HepG2 (cell line): ENCODE measurements around the gene AP5Z1. TPM values are rescaled to one million over a fixed set of nuclear protein-coding genes. Genes with fewer than 3 reads are reported as not detected.

Experiments
- DPF2 ChIP-seq: sonication (generic); formaldehyde crosslinking; IDR thresholded peaks from 2 replicates; pipeline ENCODE4 v1.4.0; 2020; ENCODE audit warnings: mild to moderate bottlenecking, low read depth, missing genetic modification reagents, borderline replicate concordance
- MXD4 ChIP-seq: IDR thresholded peaks from 2 replicates; pipeline ENCODE4 v1.6.1; 2016; ENCODE audit warnings: mild to moderate bottlenecking, missing biosample characterization, missing genetic modification reagents
- MXI1 ChIP-seq: IDR thresholded peaks from 3 replicates; pipeline ENCODE4 v1.6.1; 2012; ENCODE audit warnings: low read depth, low read length, inconsistent platforms, borderline replicate concordance
- NAIF1 ChIP-seq: sonication (generic); formaldehyde crosslinking; IDR thresholded peaks from 2 replicates; pipeline ENCODE4 v1.5.0; 2020; ENCODE audit warnings: mild to moderate bottlenecking, missing genetic modification reagents, borderline replicate concordance
- RARA ChIP-seq: IDR thresholded peaks from 2 replicates; pipeline ENCODE4 v1.6.1; 2016; ENCODE audit warnings: missing genetic modification reagents, missing compliant biosample characterization
- SAP130 ChIP-seq: IDR thresholded peaks from 2 replicates; pipeline ENCODE4 v1.6.1; 2016; ENCODE audit warnings: low read depth
- SNRNP70 ChIP-seq: fragments of 200-400 bp; formaldehyde crosslinking; IDR thresholded peaks from 2 replicates; pipeline ENCODE4 v1.6.1; 2017; ENCODE audit warnings: mild to moderate bottlenecking, low read depth, low read length, moderate library complexity
- ZFP82 ChIP-seq: sonication (generic); formaldehyde crosslinking; IDR thresholded peaks from 2 replicates; pipeline ENCODE4 v1.5.1; 2020; ENCODE audit warnings: mild to moderate bottlenecking, missing genetic modification reagents, borderline replicate concordance
- ZNF121 ChIP-seq: sonication (generic); formaldehyde crosslinking; IDR thresholded peaks from 2 replicates; pipeline ENCODE4 v1.5.0; 2020; ENCODE audit warnings: mild to moderate bottlenecking, missing genetic modification reagents
- ZNF264 ChIP-seq: sonication (generic); formaldehyde crosslinking; IDR thresholded peaks from 2 replicates; pipeline ENCODE4 v1.4.0; 2020; ENCODE audit warnings: missing genetic modification reagents
- ZNF337 ChIP-seq: sonication (generic); formaldehyde crosslinking; IDR thresholded peaks from 2 replicates; pipeline ENCODE4 v1.5.1; 2020; ENCODE audit warnings: missing genetic modification reagents, low read depth, mild to moderate bottlenecking, borderline replicate concordance
- ZNF431 ChIP-seq: sonication (generic); formaldehyde crosslinking; IDR thresholded peaks from 2 replicates; pipeline ENCODE4 v1.9.0; 2022; ENCODE audit warnings: missing genetic modification reagents, low read depth, mild to moderate bottlenecking, borderline replicate concordance
- ZNF460 ChIP-seq: sonication (generic); formaldehyde crosslinking; IDR thresholded peaks from 2 replicates; pipeline ENCODE4 v1.5.1; 2020; ENCODE audit warnings: missing genetic modification reagents, mild to moderate bottlenecking, borderline replicate concordance
- ZNF788 ChIP-seq: sonication (generic); formaldehyde crosslinking; IDR thresholded peaks from 2 replicates; pipeline ENCODE4 v1.5.0; 2020; ENCODE audit warnings: mild to moderate bottlenecking, missing genetic modification reagents, borderline replicate concordance
- polyA plus RNA-seq, 8 experiments: library from polyadenylated mRNA; depleted of rRNA in 3 of 8; stranded (reverse) in 7 of 8; unstranded in 1 of 8; fragments of >200 nt; fragmentation: Illumina TruSeq in 4 of 8; extraction: Trizol in 4 of 8; gene quantifications; 2 replicates each; pipeline versions ENCODE4 v1.2.1 to v1.2.3, GENCODE V29; 2011 to 2016; ENCODE audit warnings: low read depth in 4 of 8, missing spikeins in 1 of 8, mixed read lengths in 1 of 8; ENCODE audit not compliant: insufficient read depth in 1 of 8
- total RNA-seq, 5 experiments: library from RNA; depleted of rRNA; stranded (reverse); fragments of >200 nt; fragmentation: Illumina TruSeq; extraction: Trizol; gene quantifications; 2 replicates each; pipeline ENCODE4 v1.2.3, GENCODE V29; 2016; ENCODE audit warnings: low read depth in 1 of 5
- TF ChIP-seq, protein P1 (sequence below): sonication (generic); formaldehyde crosslinking; IDR thresholded peaks from 2 replicates; pipeline ENCODE4 v1.5.0; 2020; ENCODE audit warnings: mild to moderate bottlenecking, missing genetic modification reagents, borderline replicate concordance
- TF ChIP-seq, protein P2 (sequence below): sonication (generic); formaldehyde crosslinking; IDR thresholded peaks from 2 replicates; pipeline ENCODE4 v1.4.0; 2020; ENCODE audit warnings: missing genetic modification reagents, mild to moderate bottlenecking, borderline replicate concordance
- TF ChIP-seq, protein P3 (sequence below): sonication (generic); formaldehyde crosslinking; IDR thresholded peaks from 2 replicates; pipeline ENCODE4 v1.5.0; 2020; ENCODE audit warnings: missing genetic modification reagents, mild to moderate bottlenecking, borderline replicate concordance
- TF ChIP-seq, protein P4 (sequence below): sonication (generic); formaldehyde crosslinking; IDR thresholded peaks from 2 replicates; pipeline ENCODE4 v1.4.0; 2020; ENCODE audit warnings: mild to moderate bottlenecking, missing genetic modification reagents
- TF ChIP-seq, protein P5 (sequence below): IDR thresholded peaks from 2 replicates; pipeline ENCODE4 v1.6.1; 2016; ENCODE audit warnings: missing compliant biosample characterization, missing genetic modification reagents, borderline replicate concordance

The AP5Z1 gene
- total and polyA plus RNA-seq, 2 of the 13 experiments (the other 11 are each of a cell fraction or from before 2014, with no cell fraction given) = 9.3 to 15.1 TPM

DNA sequence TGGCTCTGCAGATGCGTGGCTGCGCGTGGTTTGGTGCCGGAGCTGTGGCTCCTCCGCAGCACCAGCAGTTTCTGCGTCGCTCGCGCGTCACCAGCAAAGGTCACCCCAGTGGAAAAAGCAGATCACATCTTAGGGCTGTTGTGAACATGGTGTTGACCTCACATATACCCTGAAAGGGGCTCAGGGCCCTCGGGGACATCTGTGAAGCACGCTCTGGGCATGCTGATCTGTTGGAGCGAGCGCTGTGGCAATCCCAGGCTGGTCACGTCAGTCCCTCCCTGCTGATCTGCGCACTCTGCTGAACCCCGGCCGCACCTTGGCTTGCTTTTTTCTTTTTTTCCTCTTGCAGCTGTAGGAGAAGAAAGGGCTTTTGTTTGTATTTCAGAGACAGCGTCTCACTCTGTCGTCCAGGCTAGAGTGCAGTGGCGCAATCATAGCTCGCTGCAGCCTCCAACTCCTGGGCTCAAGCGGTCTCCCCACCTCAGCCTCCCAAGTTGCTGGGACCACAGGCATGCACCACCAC lies 33.3 kb upstream of the AP5Z1 start (continued):
- TF ChIP-seq ZFP82 (CRISPR knock-in tag) (no peak), ZNF460 (CRISPR knock-in tag) (peak; percentile 98), SAP130 (peak; percentile 78), NAIF1 (CRISPR knock-in tag) (peak; percentile 50; the same call in 1 of the 2 replicates), SNRNP70 (no peak), ZNF788 (CRISPR knock-in tag) (no peak), DPF2 (CRISPR knock-in tag) (0 out of 2 replicates have a peak, but pooled peaks have one; percentile 29), RARA (CRISPR knock-in tag) (peak; percentile 81), ZNF121 (peak; percentile 97), MXD4 (CRISPR knock-in tag) (peak; percentile 66; the same call in 1 of the 2 replicates), ZNF337 (CRISPR knock-in tag) (peak; percentile 45; the same call in 1 of the 2 replicates), ZNF431 (peak; percentile 41; the same call in 1 of the 2 replicates), MXI1 (peak; percentile 57; the same call in 1 of the 3 replicates), ZNF264 (CRISPR knock-in tag) (peak; percentile 94)
- TF ChIP-seq, protein P1, sequence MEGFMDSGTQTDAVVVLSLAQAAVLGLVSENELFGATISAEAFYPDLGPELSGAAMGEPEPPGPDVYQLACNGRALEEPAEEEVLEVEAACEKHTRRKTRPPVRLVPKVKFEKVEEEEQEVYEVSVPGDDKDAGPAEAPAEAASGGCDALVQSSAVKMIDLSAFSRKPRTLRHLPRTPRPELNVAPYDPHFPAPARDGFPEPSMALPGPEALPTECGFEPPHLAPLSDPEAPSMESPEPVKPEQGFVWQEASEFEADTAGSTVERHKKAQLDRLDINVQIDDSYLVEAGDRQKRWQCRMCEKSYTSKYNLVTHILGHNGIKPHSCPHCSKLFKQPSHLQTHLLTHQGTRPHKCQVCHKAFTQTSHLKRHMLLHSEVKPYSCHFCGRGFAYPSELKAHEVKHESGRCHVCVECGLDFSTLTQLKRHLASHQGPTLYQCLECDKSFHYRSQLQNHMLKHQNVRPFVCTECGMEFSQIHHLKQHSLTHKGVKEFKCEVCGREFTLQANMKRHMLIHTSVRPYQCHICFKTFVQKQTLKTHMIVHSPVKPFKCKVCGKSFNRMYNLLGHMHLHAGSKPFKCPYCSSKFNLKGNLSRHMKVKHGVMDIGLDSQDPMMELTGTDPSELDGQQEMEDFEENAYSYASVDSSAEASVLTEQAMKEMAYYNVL (CRISPR knock-in tag) = peak; percentile 90
- TF ChIP-seq, protein P2, sequence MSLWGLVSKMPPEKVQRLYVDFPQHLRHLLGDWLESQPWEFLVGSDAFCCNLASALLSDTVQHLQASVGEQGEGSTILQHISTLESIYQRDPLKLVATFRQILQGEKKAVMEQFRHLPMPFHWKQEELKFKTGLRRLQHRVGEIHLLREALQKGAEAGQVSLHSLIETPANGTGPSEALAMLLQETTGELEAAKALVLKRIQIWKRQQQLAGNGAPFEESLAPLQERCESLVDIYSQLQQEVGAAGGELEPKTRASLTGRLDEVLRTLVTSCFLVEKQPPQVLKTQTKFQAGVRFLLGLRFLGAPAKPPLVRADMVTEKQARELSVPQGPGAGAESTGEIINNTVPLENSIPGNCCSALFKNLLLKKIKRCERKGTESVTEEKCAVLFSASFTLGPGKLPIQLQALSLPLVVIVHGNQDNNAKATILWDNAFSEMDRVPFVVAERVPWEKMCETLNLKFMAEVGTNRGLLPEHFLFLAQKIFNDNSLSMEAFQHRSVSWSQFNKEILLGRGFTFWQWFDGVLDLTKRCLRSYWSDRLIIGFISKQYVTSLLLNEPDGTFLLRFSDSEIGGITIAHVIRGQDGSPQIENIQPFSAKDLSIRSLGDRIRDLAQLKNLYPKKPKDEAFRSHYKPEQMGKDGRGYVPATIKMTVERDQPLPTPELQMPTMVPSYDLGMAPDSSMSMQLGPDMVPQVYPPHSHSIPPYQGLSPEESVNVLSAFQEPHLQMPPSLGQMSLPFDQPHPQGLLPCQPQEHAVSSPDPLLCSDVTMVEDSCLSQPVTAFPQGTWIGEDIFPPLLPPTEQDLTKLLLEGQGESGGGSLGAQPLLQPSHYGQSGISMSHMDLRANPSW (CRISPR knock-in tag) = 0 out of 2 replicates have a peak, but pooled peaks have one; percentile 11
- TF ChIP-seq, protein P3, sequence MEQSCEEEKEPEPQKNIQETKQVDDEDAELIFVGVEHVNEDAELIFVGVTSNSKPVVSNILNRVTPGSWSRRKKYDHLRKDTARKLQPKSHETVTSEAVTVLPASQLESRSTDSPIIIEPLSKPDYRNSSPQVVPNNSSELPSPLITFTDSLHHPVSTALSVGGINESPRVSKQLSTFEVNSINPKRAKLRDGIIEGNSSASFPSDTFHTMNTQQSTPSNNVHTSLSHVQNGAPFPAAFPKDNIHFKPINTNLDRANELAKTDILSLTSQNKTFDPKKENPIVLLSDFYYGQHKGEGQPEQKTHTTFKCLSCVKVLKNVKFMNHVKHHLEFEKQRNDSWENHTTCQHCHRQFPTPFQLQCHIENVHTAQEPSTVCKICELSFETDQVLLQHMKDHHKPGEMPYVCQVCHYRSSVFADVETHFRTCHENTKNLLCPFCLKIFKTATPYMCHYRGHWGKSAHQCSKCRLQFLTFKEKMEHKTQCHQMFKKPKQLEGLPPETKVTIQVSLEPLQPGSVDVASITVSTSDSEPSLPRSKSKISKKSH (CRISPR knock-in tag) = peak; percentile 56; the same call in 1 of the 2 replicates
- TF ChIP-seq, protein P4, sequence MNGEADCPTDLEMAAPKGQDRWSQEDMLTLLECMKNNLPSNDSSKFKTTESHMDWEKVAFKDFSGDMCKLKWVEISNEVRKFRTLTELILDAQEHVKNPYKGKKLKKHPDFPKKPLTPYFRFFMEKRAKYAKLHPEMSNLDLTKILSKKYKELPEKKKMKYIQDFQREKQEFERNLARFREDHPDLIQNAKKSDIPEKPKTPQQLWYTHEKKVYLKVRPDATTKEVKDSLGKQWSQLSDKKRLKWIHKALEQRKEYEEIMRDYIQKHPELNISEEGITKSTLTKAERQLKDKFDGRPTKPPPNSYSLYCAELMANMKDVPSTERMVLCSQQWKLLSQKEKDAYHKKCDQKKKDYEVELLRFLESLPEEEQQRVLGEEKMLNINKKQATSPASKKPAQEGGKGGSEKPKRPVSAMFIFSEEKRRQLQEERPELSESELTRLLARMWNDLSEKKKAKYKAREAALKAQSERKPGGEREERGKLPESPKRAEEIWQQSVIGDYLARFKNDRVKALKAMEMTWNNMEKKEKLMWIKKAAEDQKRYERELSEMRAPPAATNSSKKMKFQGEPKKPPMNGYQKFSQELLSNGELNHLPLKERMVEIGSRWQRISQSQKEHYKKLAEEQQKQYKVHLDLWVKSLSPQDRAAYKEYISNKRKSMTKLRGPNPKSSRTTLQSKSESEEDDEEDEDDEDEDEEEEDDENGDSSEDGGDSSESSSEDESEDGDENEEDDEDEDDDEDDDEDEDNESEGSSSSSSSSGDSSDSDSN = peak; percentile 61; the same call in 1 of the 2 replicates
- TF ChIP-seq, protein P5, sequence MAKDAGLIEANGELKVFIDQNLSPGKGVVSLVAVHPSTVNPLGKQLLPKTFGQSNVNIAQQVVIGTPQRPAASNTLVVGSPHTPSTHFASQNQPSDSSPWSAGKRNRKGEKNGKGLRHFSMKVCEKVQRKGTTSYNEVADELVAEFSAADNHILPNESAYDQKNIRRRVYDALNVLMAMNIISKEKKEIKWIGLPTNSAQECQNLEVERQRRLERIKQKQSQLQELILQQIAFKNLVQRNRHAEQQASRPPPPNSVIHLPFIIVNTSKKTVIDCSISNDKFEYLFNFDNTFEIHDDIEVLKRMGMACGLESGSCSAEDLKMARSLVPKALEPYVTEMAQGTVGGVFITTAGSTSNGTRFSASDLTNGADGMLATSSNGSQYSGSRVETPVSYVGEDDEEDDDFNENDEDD (CRISPR knock-in tag) = peak; percentile 27; the same call in 1 of the 2 replicates
